Left hindlimb (tissue), 1 donor: Measurements from ENCODE around the gene EML5.
"Not testable (repeated sequence)": the region's sequence is repeated elsewhere in the genome, so short reads cannot be mapped to it uniquely, and the experiment has no call there.

Source experiments
- DNase-seq: peaks from one replicate; pipeline ENCODE4 v3.0.0-alpha.2; 2018

Gene EML5

DNA sequence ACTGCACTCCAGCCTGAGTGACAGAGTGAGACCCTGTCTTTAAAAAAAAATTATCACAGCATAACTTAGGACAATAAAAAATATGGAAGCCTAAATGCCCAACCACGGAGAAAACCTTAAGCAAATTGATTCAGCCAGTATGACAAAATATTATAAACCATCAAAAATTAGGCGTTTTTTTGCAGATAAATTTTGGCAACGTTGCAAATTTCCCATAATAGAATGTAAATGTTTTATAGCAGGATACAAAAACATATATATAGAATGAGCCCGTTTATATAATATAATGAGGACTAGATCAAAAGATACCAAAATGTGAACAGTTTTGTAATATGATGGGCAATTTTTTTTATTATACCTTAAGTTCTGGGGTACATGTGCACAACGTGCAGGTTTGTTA lies 6.8 kb upstream of the EML5 start:
- DNase-seq = no peak

DNA sequence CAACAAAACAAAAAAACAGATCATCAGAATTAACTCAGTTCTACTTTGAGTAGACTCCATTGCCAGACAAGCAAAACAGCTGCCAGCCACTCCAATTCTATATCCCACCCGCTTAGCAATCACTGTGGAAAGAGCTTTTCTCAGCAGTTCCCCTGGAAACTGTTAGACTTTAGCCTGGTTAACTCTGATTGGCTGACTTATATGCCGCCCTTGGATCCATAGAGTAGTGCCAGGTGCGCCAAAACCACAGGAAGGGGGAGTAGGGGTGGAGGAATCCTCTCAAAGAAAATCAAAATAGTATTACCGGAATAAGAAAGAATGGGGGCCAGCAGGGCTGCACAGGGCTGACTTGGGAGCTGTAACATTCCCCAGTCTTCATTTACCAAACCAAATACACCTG lies 5.4 kb upstream of the EML5 start:
- DNase-seq = no peak

DNA sequence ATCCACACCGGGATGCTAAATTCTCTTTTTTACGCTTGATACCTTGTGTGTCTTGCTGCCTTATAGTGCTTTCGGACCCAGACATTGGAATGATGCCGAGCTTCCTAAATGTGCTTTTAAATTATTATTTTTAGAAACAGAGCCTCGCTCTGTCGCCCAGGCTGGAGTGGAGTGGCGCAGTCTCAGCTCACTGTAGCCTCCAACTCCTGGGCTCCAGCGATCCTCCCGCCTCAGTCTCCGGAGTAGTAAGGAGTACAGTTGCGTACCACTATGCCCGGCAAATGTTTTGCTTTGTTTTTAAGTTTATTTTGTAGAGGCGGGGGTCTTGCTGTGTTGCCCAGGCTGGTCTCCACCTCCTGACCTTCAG lies 489 bp upstream of the EML5 start:
- DNase-seq = no peak

GRCh38 chr14:88791629-88792472 lies 902 bp downstream of the EML5 start:
- no peak for DNase-seq

DNA sequence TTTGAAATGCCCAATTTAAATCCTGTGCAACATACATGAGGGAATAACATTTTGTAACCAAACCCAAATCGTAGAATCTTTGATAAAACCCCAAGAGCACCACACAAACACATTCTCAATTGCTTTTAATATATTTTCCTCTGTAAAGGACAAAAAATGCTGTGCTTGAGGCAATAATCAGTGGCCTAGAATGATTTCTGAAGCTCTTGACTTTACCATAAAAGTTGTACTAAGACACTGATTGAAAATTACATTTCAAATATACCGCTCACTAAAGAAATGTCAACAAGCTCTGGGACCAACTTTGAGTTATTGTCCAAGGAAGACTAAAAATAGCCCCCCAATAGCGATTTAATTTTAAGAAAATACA lies 1.5 kb downstream of the EML5 start:
- no peak for DNase-seq

DNA sequence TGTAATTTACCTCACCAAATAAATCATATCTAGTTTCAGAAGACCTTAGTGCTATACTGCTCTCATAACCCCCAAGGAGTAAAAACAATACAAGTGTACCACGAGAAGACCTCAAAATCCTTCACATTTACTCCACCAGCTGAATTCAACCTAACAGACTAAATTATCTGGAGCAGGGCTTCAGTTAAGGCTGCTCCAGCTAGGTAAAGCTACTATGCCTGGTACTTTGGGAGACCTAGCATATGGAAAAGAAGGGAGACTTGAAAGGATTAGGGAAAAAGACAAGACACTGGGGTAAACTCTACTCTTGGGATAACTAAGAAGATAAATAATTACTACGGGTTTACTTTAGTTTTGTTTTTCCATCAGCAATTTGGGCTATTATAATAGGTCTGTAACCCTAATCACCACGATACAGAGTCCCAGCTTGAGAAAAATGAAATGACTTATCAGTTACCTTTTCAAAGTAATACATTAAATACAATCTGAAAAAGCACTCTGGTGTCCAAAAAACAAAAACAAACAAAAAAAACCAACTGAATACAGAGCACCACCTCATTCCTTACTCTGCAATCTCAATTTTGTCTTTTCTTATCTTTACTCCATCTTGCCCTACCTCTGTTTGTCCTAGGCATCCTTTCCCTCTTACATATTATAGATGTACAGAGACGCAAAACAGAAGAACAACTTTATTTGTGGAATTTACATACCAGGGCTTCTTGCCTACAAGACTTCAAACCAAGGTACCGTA lies 2.1 kb downstream of the EML5 start:
- no peak for DNase-seq

DNA sequence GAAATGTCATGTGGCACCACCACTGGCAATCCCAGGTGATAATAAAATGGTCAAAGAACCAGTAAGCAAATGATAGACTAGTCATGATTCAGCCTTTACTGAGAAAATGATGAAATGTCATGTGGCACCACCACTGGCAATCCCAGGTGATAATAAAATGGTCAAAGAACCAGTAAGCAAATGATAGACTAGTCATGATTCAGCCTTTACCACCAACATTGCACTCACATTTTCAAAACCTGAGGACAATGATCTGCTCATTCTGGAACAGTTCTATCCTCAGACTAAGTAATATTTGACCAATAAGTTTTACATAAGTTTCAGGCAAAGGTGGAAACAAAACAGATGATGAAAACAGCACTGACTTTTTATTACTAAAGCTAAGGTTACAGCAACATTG lies 3.2 kb downstream of the EML5 start:
- not testable (repeated sequence) for DNase-seq

DNA sequence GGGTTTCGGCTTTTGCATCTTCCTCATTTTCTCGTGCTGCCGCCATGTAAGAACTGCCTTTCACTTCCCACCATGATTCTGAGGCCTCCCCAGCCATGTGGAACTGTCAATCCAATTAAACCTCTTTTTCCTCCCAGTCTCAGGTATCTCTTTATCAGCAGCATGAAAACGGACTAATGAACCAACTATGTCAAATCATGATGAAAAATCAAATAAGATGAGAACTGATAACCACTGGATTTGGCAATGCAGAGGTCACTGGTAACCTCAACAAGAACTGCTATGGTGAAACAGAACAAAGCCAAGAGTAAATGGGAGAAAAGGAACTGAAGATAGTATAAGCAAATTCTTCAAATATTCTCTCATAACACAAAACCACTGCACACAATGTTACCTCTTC lies 6.0 kb downstream of the EML5 start:
- no peak for DNase-seq

DNA sequence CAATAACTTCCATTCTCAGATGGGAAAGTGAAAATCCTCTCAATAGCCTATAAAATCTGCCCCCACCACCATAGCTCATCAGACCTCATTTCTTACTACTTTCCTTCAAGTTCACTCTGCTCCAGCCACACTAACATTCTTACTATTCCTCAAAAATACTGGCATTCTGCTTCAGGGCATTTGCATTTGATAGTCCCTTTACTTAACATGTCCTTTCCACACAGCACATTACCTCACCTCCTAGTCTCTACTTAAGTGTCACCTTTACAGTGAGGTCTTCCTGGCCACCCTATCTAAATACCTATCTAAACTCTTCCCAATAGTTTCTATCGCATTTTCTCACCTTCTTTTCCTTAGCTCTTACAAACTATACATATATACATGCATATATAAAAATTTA lies 6.8 kb downstream of the EML5 start:
- no peak for DNase-seq

DNA sequence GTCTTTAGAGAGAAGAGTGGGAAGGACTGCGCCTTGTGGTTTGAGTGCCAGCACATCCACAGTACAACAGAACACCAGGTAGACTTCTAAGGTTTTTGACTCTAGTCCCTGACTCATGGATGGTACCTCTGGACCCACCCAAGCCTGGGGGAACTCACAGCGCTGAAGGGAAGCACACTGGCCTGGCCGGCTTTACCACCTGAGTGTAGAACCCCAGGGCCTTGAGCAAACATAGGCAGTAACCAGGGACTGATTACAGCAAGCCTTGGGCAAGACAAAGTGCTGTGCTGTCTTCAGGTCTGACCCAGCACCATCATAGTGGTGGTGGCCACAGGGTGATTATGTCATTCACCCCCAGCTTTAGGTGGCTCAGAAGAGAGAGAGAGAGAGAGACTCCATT lies 17.2 kb downstream of the EML5 start:
- DNase-seq = no peak

- DNase-seq = no peak
Measured at GRCh38 chr14:88770736-88771135, 22.0 kb downstream of the EML5 start.

GRCh38 chr14:88765130-88765529 lies 27.6 kb downstream of the EML5 start:
- no peak for DNase-seq

GRCh38 chr14:88753873-88754272 lies 38.9 kb downstream of the EML5 start:
- no peak for DNase-seq

GRCh38 chr14:88750945-88751344 lies 41.8 kb downstream of the EML5 start:
- DNase-seq = no peak

DNA sequence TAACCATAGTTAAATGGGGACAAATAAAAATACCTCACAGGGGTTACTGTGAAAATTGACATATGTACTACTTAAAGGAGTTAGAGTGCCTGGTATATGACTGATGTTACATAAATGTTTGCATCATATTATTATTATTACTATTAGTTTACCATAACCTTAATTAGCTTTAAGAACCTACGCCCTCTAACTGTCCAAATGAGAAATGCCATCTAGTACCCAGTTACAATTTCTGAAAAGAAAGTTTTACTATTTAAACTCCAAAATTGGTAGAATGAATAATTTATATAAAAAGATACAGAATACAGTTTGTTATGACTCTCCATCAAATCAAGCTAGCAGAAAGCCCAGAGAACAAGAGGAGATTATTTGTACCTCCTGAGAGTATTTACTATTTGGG lies 42.3 kb downstream of the EML5 start:
- DNase-seq = no peak

- DNase-seq = no peak
Measured at GRCh38 chr14:88749139-88749538, 43.6 kb downstream of the EML5 start.

DNA sequence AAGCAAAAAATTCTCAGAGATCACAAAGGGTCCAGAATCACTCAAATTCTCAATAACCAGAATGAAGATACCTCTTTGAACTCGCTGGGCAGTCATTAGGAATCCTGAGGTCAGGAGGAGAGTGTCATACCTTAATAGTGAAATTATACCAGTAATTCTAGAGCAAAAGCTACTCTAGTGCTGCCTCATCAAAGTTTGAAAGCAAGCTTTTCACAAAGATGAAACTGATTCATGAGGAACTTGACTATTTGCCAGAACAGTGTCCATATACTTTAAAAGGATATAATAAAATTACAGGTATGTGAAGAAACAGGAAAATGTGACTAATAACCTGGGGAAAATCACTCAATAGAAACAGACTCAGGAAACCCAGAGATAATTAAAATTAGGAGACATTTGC lies 44.5 kb downstream of the EML5 start:
- no peak for DNase-seq

- DNase-seq = no peak
Measured at GRCh38 chr14:88746052-88746451, 46.7 kb downstream of the EML5 start.

DNA sequence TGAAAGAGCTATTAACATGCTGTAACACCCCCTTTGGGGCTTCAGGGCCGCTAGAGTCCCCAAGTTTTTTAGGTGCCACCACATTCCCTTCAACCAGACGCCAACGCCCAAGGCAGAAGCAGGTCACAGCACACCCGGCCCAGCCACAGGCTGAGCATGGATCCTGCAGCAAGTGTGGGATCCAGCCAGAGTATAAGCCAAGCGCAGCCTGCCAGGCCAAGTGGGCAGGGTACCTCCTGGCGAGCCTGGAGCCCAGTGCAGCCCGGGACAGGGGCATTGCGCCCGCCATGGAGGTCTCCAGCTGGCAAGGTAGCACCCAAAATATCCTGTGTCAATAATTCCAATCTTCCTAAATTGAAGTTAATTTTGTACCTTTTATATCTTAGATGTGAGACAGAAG lies 55.5 kb downstream of the EML5 start:
- no peak for DNase-seq

- no peak for DNase-seq
Measured at GRCh38 chr14:88733121-88733520, 59.6 kb downstream of the EML5 start.

DNA sequence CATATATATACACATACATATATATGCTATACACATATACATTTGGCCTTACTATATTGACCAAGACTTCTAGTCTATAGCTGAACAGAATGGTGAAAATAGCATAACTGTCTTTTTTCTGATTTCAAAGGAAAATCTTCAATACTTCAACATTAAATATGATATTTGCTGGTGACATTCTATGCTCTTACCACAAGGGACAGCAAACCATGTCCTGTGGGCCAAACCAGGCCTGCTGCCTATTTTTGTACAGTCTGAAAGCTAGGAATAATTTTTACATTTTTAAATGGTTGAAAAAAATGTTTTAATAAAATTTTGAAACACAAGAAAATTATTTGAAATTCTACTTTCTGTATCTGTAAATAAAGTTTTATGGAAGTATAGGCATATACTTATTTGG lies 63.6 kb downstream of the EML5 start:
- DNase-seq = no peak

GRCh38 chr14:88727057-88727456 lies 65.7 kb downstream of the EML5 start:
- no peak for DNase-seq

DNA sequence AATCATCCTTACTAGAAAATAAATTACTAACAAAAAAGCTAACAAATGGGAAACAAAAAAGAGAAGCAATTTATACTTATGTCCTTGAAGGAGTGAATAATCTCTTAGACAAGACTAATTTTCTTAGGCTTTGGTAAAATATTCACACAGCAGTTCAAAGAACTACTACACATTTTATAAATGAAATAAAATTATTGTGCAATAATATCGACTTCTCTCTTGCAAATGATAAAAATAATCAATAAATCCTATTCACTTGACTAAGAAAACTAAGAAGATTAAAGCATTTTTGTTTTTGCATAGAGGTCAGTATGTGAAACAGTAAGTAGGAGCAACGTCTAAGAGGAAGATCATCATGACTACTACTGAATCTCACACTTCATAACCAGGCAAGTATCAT lies 82.0 kb downstream of the EML5 start:
- no peak for DNase-seq

GRCh38 chr14:88707088-88707487 lies 85.7 kb downstream of the EML5 start:
- DNase-seq = no peak

GRCh38 chr14:88706425-88706824 lies 86.3 kb downstream of the EML5 start:
- no peak for DNase-seq
